GM12864 (cell line): Measurements from ENCODE around the gene OGFOD2.
"Not testable (repeated sequence)": the region's sequence is repeated elsewhere in the genome, so short reads cannot be mapped to it uniquely, and the experiment has no call there.

Source experiments
- DNase-seq: peaks from one replicate; pipeline ENCODE4 v3.0.0-alpha.2; 2011; ENCODE audit warnings: low read depth
- H3K4me3 ChIP-seq: 2 replicates; pipeline ENCODE4 v1.5.1; 2011; ENCODE audit warnings: mild to moderate bottlenecking, low read depth, low read length, control low read depth
- CTCF ChIP-seq: IDR thresholded peaks from 2 replicates; pipeline ENCODE4 v1.5.1; 2011; ENCODE audit warnings: low read depth, mild to moderate bottlenecking, moderate library complexity, low read length, control low read depth, inconsistent platforms; ENCODE audit errors: missing control alignments

The OGFOD2 gene

GRCh38 chr12:122934722-122935121, 40.3 kb upstream of the OGFOD2 start:
- TF ChIP-seq CTCF = no peak
- DNase-seq = peak; percentile 61
- no peak overlapping the region for H3K4me3 ChIP-seq

GRCh38 chr12:122935318-122935717, 39.7 kb upstream of the OGFOD2 start:
- no peak overlapping the region for H3K4me3 ChIP-seq
- TF ChIP-seq CTCF = no peak
- no peak for DNase-seq

GRCh38 chr12:122937622-122938091, 37.4 kb upstream of the OGFOD2 start:
- no peak overlapping the region for H3K4me3 ChIP-seq
- no peak for TF ChIP-seq CTCF
- DNase-seq = no peak

DNA sequence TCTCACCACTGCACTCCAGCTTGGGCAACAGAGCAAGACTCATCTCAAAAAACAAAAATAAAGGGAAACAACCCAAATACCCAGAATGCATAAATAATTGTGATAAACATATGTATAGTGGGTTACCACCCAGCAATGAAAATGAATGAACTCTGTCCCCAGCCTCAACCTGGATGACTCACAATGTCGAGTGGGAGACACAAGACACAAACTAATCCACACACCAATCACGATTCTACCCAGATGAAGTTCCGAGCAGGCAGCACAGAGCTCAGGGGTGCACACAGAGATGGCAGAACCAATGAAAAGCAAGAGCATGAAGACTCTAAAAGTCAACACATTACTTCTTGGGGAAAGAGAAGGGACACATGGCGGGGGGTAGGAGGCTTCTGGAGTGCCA, 35.9 kb upstream of the OGFOD2 start:
- H3K4me3 ChIP-seq = no peak overlapping the region
- DNase-seq = no peak
- no peak for TF ChIP-seq CTCF

- not testable (repeated sequence) for H3K4me3 ChIP-seq, DNase-seq
Measured at GRCh38 chr12:122941351-122941750, 33.7 kb upstream of the OGFOD2 start.

- no peak overlapping the region for H3K4me3 ChIP-seq
- no peak for DNase-seq
- TF ChIP-seq CTCF = no peak
Measured at GRCh38 chr12:122942637-122943036, 32.4 kb upstream of the OGFOD2 start.

DNA sequence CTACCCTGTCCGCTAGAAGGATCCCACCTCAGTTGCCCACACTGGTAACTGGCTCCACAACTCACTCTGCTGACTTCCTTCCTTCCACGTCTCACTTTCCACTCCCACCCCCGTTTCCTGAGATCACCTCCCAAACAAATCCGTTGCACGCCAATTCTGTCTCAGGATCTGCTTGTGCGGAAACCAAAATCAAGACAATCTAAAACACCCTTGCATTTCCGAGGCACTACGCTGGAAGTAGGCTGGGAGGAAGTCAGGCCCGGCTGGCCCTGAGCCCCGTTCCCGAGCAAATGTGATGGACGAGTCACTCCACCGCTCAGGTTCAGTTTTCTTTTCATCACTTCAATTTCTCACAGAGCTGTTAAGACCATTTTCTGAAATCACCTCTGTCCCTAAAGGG, 31.8 kb upstream of the OGFOD2 start:
- DNase-seq = no peak
- H3K4me3 ChIP-seq = no peak overlapping the region
- no peak for TF ChIP-seq CTCF
